Tibial artery (tissue), 4 donors: ENCODE data around the gene MAZ.
"Not testable (repeated sequence)": the region's sequence is repeated elsewhere in the genome, so short reads cannot be mapped to it uniquely, and the experiment has no call there.

Source experiments
- DNase-seq, 2 donors: peaks; one replicate each; pipeline ENCODE4 v3.0.0-alpha.2; 2019
- H3K27ac ChIP-seq, 2 donors: fragments of 200-600 bp; sonication (generic) in 1 of 2; 1 replicate in 1 of 2; 2 replicates in 1 of 2; pipeline ENCODE4 v1.5.1; 2018 to 2019; ENCODE audit warnings: mild to moderate bottlenecking in 1 of 2
- H3K27me3 ChIP-seq, 2 donors: fragments of 200-600 bp; sonication (generic) in 1 of 2; one replicate each; pipeline versions ENCODE4 v1.5.1 to v1.6.0; 2016 to 2019
- H3K36me3 ChIP-seq, 3 donors: fragments of 200-600 bp; sonication (generic) in 2 of 3; one replicate each; pipeline ENCODE4 v1.5.1; 2016 to 2019; ENCODE audit warnings: mild to moderate bottlenecking in 2 of 3
- H3K4me1 ChIP-seq, 4 donors: fragments of 200-600 bp; sonication (generic) in 2 of 4; 1 replicate in 3 of 4; 2 replicates in 1 of 4; pipeline ENCODE4 v1.5.1; 2016 to 2019
- H3K4me3 ChIP-seq, 2 donors: fragments of 200-600 bp; sonication (generic) in 1 of 2; 1 replicate in 1 of 2; 2 replicates in 1 of 2; pipeline ENCODE4 v1.5.1; 2018 to 2019; ENCODE audit warnings: mild to moderate bottlenecking in 2 of 2
- H3K9me3 ChIP-seq, 3 donors: fragments of 200-600 bp; sonication (generic) in 1 of 3; one replicate each; pipeline ENCODE4 v1.5.1; 2016 to 2019
- intact Hi-C: fragments of 100-400 bp; cut with DNase I; formaldehyde crosslinking; loops from one replicate; pipeline ENCODE4 v1.15.0; 2023; ENCODE audit warnings: low total_unique reads
- TF ChIP-seq, protein P1 (sequence below), 2 experiments: fragments of 200-600 bp in 1 of 2; fragments of 450-650 bp in 1 of 2; IDR thresholded peaks; one replicate each; pipeline ENCODE4 v1.5.1; 2017 to 2019; ENCODE audit warnings: antibody characterized with exemption in 2 of 2, mild to moderate bottlenecking in 1 of 2, moderate library complexity in 1 of 2

Gene MAZ

GRCh38 chr16:29806099-29806579 lies at the start of gene MAZ:
MAZ (plus strand) TSS chr16:29806529; CDS start chr16:29806702, 173 bp downstream.
- H3K4me3 ChIP-seq, result peak within 1 kb of the TSS; percentile 73 to 88
- TF ChIP-seq, protein P1, sequence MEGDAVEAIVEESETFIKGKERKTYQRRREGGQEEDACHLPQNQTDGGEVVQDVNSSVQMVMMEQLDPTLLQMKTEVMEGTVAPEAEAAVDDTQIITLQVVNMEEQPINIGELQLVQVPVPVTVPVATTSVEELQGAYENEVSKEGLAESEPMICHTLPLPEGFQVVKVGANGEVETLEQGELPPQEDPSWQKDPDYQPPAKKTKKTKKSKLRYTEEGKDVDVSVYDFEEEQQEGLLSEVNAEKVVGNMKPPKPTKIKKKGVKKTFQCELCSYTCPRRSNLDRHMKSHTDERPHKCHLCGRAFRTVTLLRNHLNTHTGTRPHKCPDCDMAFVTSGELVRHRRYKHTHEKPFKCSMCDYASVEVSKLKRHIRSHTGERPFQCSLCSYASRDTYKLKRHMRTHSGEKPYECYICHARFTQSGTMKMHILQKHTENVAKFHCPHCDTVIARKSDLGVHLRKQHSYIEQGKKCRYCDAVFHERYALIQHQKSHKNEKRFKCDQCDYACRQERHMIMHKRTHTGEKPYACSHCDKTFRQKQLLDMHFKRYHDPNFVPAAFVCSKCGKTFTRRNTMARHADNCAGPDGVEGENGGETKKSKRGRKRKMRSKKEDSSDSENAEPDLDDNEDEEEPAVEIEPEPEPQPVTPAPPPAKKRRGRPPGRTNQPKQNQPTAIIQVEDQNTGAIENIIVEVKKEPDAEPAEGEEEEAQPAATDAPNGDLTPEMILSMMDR (IDR thresholded peaks at IDR 0.05), result no peak
- H3K4me1 ChIP-seq, result peaks cover 17 to 51% (median 44%) of the 10 kb centered on the region in 4 donors
- no peaks in the 10 kb centered on the region for H3K9me3 ChIP-seq
- intact Hi-C loops, result no loop called here
- no peaks in the 10 kb centered on the region for H3K27me3 ChIP-seq
- DNase-seq, result no peak
- H3K27ac ChIP-seq, result peak within 1 kb of the TSS; percentile 90 to 97
- peaks cover 11 to 27% (median 13%) of the 10 kb centered on the region in 3 donors for H3K36me3 ChIP-seq

DNA sequence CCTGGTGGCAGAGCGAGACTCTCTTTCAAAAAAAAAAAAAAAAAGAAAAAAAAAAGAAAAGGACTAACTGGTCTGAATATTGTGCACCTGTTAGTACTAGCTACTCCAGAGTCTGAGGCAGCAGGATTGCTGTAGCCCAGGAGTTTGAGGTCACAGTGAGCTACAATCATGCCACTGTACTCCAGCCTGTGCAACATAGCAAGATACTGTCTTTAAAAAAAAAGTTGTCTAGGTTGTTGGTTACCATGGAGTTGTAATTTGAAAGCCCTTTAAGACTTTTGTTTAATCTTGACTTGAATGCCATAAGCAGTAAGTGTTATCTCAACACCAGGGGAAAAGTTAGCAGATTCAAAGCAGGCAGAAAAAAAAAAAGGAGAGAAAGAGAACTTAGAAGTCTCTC lies 49.7 kb upstream of the MAZ start:
- TF ChIP-seq, protein P1 (IDR thresholded peaks at IDR 0.05), result no peak
- Histone ChIP-seq H3K27ac (no peak overlapping the region), H3K4me3 (no peak overlapping the region), H3K36me3 (no peaks in the 10 kb centered on the region), H3K9me3 (no peaks in the 10 kb centered on the region), H3K27me3 (no peaks in the 10 kb centered on the region), H3K4me1 (no peaks in the 10 kb centered on the region)
- no peak for DNase-seq
- intact Hi-C loops, result no loop called here

DNA sequence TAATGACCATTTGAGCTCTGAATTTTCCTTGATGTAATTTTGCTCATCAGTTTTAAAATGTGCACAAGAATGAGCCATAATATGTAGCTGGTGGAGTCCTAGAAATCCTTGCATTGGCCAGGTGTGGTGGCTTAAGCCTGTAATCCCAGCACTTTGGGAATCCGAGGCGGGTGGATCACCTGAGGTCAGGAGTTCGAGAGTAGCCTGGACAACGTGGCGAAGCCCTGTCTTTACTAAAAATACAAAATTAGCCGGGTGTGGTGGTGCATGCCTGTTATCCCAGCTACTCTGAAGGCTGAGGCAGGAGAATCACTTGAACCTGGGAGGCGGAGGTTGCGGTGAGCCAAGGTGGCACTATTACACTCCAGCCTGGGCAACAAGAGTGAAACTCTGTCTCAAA lies 49.2 kb upstream of the MAZ start:
- H3K4me3 ChIP-seq, intact Hi-C loops, H3K27me3 ChIP-seq, H3K4me1 ChIP-seq, H3K27ac ChIP-seq, H3K9me3 ChIP-seq, H3K36me3 ChIP-seq, DNase-seq: not testable (repeated sequence)

DNA sequence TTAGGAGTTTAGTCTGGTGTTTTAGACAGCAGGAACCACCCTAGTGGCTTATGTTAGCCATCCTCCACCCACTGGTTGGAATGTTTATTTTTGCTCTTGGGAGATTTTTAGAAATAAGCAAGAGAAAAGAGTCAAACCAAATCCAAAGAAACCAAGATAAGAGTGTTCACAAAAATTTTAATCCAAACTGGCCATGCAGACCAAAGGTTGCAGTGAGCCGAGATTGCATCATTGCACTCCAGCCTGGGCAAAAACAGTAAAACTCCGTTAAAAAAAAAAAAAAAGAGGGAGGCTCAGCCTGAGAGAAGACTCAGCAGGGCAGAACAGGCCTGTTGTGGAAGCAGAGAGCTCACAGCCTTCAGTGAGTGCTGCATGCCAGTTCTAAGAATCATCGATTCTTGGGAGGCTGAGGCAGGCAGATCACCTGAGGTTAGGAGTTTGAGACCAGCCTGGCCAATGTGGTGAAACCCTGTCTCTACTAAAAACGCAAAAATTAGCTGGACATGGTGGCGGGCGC lies 48.3 kb upstream of the MAZ start:
- Histone ChIP-seq H3K4me1 (no peaks in the 10 kb centered on the region), H3K36me3 (no peaks in the 10 kb centered on the region), H3K9me3 (no peaks in the 10 kb centered on the region), H3K27ac (no peak overlapping the region), H3K4me3 (no peak overlapping the region), H3K27me3 (no peaks in the 10 kb centered on the region)
- TF ChIP-seq, protein P1 (IDR thresholded peaks at IDR 0.05), result no peak
- DNase-seq, result no peak
- intact Hi-C loops, result no loop called here

DNA sequence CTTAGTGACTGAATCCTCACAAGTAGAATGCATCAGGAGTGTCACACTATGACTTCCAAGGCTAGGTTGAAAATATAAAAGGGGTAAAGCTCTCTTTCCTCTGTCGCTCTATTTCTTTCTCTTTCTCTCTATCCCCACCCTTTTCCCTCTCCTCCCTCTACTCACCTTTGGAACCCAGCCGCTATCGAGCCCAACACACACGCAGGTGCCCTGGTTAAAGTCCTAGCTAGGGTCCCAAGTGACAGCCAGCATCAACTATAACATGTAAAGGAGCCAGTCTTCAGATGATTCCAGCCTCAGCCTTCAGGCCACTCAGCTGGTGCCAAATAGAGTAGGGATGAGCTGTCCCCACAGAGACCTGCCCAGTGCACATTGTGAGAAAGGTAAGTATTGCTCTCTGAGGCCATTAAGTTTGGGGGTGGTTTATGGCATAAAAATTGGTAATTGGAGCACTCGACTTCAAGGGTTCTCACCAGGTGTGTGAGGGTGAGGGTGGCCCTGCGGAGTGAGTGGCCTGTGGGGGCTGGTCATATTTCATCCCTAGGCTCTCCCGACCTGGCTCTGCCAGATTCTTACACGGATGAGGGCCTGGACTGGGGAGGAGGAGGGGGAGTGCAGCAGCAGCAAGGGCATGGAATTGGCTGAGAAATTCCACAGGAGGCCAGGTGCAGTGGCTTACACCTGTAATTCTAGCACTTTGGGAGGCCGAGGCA lies 45.6 kb upstream of the MAZ start:
- Histone ChIP-seq H3K27me3 (peaks cover 0 to 8% of the 10 kb centered on the region in 2 donors), H3K4me1 (no peaks in the 10 kb centered on the region), H3K36me3 (no peaks in the 10 kb centered on the region), H3K27ac (no peak overlapping the region), H3K9me3 (no peaks in the 10 kb centered on the region), H3K4me3 (no peak overlapping the region)
- intact Hi-C loops, result no loop called here
- DNase-seq, result no peak
- TF ChIP-seq, protein P1 (IDR thresholded peaks at IDR 0.05), result no peak

DNA sequence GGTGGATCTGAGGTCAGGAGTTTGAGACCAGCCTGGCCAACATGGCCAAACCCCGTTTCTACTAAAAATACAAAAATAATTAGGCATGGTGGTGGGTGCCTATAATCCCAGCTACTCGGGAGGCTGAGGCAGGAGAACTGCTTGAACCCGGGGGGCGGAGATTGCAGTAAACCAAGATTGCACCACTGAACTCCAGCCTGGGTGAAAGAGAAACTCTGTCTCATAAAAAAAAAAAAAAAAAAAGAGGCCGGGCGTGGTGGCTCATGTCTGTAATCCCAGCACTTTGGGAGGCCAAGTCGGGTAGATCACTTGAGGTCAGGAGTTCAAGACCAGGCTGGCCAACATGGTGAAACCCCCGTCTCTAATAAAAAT lies 45.1 kb upstream of the MAZ start:
- H3K27me3 ChIP-seq, result peaks cover 0 to 10% of the 10 kb centered on the region in 2 donors

More for the DNA sequence above, 45.1 kb upstream of the MAZ start:
- H3K27ac ChIP-seq, H3K4me1 ChIP-seq, H3K4me3 ChIP-seq, DNase-seq, H3K9me3 ChIP-seq, H3K36me3 ChIP-seq, intact Hi-C loops: not testable (repeated sequence)
